ENCODE results near the gene SUMO2. TPM values are rescaled to one million over a fixed set of nuclear protein-coding genes. Genes with fewer than 3 reads are reported as not detected.

SUMO2 gene
- total RNA-seq, 2 experiments from 2014 or later: 506 to 525 TPM

DNA sequence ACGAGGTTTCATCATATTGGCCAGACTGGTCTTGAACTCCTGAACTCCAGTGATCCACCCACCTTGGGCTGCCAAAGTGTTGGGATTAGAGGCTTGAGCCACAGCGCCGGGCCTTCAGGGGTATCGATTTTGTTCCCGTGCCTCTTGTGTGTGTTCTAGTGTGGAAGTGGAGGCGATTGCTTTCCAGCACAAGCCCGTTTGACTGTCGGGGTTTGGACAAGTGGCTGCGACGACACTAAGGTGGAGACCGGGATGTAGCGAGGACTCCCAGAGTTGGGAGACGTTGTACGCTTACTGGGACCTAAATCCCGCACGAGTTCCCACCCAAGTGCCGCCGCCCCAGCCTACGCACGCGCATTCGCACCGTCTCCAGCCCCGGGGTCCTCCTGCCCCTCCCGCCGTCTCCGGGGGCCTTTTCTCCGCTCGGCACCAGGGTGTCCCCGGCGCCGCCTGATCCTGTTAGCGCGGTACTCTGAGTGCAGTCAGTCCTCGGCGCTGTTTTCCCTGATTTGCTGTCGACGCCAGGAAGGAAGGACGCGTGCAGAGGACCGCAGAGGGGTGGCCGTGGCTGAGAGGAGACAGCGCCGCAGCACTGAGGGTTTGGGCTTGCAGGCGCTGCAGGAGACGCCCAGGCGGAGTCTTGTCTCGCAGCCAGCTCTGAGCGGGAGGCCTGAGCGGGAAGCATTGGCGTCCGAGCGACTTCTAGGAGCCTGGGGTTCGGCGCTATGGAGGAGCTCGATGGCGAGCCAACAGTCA is 22.5 kb upstream of the SUMO2 start, which contains the start of gene NUP85:
NUP85 (plus strand) TSS at position 643 of the 756 bp plus-strand sequence; CDS start at position 726, 83 bp downstream.
- ChIA-PET CTCF (interaction anchor here (0.9 to 9.3 kb wide), 13 partner anchors 9 to 207 kb away, joined by 3 to 221 read pairs (median 4); partner anchors contain the start of genes GGA3, MIF4GD and MRPS7), POLR2A (interaction anchor here (0.7 to 2.0 kb wide), 16 partner anchors 11 to 193 kb away, joined by 3 to 9 read pairs (median 4); partner anchors contain the start of genes JPT1, MIF4GD, MRPL58 and NT5C)
- DNase-seq (peak; percentile 94), ATAC-seq (peak; percentile 95)
- Mint-ChIP-seq H3K27ac (peak within 1 kb of the TSS; percentile 100), H3K4me1 (ENCODE audit: low read depth) (peaks cover 22% of the 10 kb centered on the region), H3K4me3 (peak within 1 kb of the TSS; percentile 95), H3K9me3 (no peaks in the 10 kb centered on the region), H3K36me3 (ENCODE audit: low read depth) (peaks cover 16% of the 10 kb centered on the region), H3K27me3 (no peaks in the 10 kb centered on the region)
- TF ChIP-seq, protein P1, sequence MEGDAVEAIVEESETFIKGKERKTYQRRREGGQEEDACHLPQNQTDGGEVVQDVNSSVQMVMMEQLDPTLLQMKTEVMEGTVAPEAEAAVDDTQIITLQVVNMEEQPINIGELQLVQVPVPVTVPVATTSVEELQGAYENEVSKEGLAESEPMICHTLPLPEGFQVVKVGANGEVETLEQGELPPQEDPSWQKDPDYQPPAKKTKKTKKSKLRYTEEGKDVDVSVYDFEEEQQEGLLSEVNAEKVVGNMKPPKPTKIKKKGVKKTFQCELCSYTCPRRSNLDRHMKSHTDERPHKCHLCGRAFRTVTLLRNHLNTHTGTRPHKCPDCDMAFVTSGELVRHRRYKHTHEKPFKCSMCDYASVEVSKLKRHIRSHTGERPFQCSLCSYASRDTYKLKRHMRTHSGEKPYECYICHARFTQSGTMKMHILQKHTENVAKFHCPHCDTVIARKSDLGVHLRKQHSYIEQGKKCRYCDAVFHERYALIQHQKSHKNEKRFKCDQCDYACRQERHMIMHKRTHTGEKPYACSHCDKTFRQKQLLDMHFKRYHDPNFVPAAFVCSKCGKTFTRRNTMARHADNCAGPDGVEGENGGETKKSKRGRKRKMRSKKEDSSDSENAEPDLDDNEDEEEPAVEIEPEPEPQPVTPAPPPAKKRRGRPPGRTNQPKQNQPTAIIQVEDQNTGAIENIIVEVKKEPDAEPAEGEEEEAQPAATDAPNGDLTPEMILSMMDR (IDR thresholded peaks at IDR 0.05): no peak
- intact Hi-C loops (cut with micrococcal nuclease): no loop called here

DNA sequence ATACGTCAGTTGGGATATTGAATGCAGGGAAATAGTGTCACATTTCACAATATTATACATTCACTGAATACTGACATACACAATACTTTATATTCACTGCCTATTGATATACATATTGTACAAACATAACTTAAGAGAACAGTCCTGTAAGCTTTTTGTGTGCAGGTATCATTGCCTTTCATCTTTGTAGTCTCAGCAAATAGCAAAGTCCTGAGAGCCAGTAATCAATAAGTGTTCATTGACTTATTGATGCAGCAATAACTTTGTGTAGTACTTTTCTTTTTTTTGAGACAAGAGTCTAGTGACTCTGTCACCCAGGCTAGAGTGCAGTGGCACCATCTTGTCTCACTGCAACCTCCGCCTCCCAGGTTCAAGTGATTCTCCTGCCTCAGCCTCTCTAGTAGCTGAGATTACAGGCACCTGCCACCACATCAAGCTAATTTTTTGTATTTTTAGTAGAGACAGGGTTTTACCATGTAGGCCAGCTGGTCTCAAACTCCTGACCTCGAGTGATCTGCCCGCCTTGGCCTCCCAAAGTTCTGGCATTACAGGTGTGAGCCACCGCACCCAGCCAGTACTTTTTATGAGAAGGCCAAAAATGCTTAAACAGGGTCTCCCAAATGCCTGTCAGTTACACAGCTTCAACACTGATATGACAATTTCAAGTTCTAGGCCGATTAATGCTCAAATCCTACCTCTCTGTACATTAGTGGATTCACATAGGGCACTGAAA is 17.3 kb upstream of the SUMO2 start:
- H3K9me3 Mint-ChIP-seq: no peaks in the 10 kb centered on the region
- ChIA-PET POLR2A (interaction anchor here (1.0 to 1.4 kb wide), 3 partner anchors 17 to 86 kb away, joined by 4 to 5 read pairs (median 5); partner anchors contain the start of gene SUMO2), CTCF (interaction anchor here (0.6 to 9.3 kb wide), 11 partner anchors 10 to 242 kb away, joined by 3 to 221 read pairs (median 7); partner anchors contain the start of gene NT5C)
- H3K36me3 Mint-ChIP-seq (ENCODE audit: low read depth): no peaks in the 10 kb centered on the region
- H3K4me3 Mint-ChIP-seq: no peak overlapping the region
- H3K4me1 Mint-ChIP-seq (ENCODE audit: low read depth): peaks cover 10% of the 10 kb centered on the region
- DNase-seq: no peak
- intact Hi-C loops (cut with micrococcal nuclease): loop anchor here (5.0 kb wide), 1 partner anchor 88 kb away; no protein-coding TSS in a partner anchor
- no peaks in the 10 kb centered on the region for H3K27me3 Mint-ChIP-seq
- H3K27ac Mint-ChIP-seq: no peak overlapping the region
- no peak for ATAC-seq
- TF ChIP-seq, protein P1 (IDR thresholded peaks at IDR 0.05): no peak

DNA sequence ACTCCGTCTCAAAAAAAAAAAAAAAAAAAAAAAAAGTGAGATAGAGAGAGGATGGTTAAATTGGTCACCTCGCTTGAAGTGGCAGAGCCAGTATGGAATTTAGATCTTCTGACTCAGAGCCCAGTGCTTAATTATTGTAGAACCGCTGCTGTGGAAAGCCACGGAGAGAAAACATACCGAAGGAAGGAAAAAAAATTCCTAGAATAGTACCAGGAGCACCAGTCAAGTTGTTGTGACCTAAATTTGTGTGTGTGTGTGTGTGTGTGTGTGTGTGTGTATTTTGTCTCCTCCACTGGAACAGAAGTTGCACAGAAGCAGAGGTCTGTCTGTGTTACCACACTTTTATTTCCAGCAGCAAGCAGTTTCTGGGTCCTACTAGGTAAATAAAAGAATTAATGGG is 12.1 kb upstream of the SUMO2 start:
- ATAC-seq (no peak), DNase-seq (no peak)
- ChIA-PET POLR2A (no interaction called here), CTCF (no interaction called here)
- intact Hi-C loops (cut with micrococcal nuclease): no loop called here
- Mint-ChIP-seq H3K9me3 (no peaks in the 10 kb centered on the region), H3K36me3 (ENCODE audit: low read depth) (no peaks in the 10 kb centered on the region), H3K27ac (no peak overlapping the region), H3K27me3 (no peaks in the 10 kb centered on the region), H3K4me1 (ENCODE audit: low read depth) (no peaks in the 10 kb centered on the region), H3K4me3 (no peak overlapping the region)
- TF ChIP-seq, protein P1 (IDR thresholded peaks at IDR 0.05): no peak

DNA sequence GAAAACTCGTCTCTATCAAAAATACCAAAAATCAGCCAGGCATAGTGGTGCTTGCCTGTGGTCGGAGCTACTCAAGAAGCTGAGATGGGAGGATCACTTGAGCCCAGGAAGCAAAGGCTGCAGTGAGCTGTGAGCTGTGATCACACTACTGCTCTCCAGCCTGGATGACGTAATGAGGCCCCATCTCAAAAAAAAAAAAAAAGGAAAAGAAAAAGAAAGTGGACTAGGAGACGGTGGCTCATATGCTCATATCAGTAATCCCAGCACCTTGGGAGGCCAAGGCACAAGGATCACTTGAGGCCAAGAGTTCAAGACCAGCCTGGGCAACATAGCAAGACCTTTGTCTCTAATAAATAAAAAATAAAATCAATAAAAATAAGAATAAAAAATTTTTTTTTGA is 8.8 kb upstream of the SUMO2 start:
- H3K9me3 Mint-ChIP-seq: no peaks in the 10 kb centered on the region
- ChIA-PET CTCF (interaction anchor here (1.3 to 7.7 kb wide), 4 partner anchors 10 to 230 kb away, joined by 3 to 79 read pairs (median 20); no protein-coding TSS in a partner anchor), POLR2A (interaction anchor here (1.0 kb wide), 1 partner anchor 8 kb away, joined by 3 read pairs; the partner anchor contains the start of gene SUMO2)
- ATAC-seq (no peak), DNase-seq (no peak)
- intact Hi-C loops (cut with micrococcal nuclease): no loop called here
- H3K4me1 Mint-ChIP-seq (ENCODE audit: low read depth): peaks cover 8% of the 10 kb centered on the region
- TF ChIP-seq, protein P1 (IDR thresholded peaks at IDR 0.05): no peak
- no peaks in the 10 kb centered on the region for H3K36me3 Mint-ChIP-seq (ENCODE audit: low read depth)
- H3K4me3 Mint-ChIP-seq: no peak overlapping the region
- H3K27me3 Mint-ChIP-seq: no peaks in the 10 kb centered on the region
- no peak overlapping the region for H3K27ac Mint-ChIP-seq
